Kidney epithelial cell (primary cell): ENCODE data around the gene EVL. TPM values are rescaled to one million over a fixed set of nuclear protein-coding genes. Genes with fewer than 3 reads are reported as not detected.
"Not testable (repeated sequence)": the region's sequence is repeated elsewhere in the genome, so short reads cannot be mapped to it uniquely, and the experiment has no call there.

Experiments
- DNase-seq: peaks from one replicate; pipeline ENCODE4 v3.0.0-alpha.2; 2010; ENCODE audit warnings: low read depth
- H3K27me3 ChIP-seq: 2 replicates; pipeline ENCODE4 v1.6.0; 2011; ENCODE audit warnings: low read length; ENCODE audit not compliant: control insufficient read depth, insufficient read depth
- H3K36me3 ChIP-seq: 2 replicates; pipeline ENCODE4 v1.5.1; 2011; ENCODE audit warnings: low read length; ENCODE audit not compliant: control insufficient read depth, insufficient read depth
- H3K4me3 ChIP-seq: 2 replicates; pipeline ENCODE4 v1.5.1; 2011; ENCODE audit warnings: low read depth, mild to moderate bottlenecking, control low read depth, low read length
- total RNA-seq: library from RNA; depleted of rRNA; stranded (reverse); fragments of >200 nt; gene quantifications from 2 replicates; pipeline ENCODE4 v1.2.3, GENCODE V29; 2015
- TF ChIP-seq, protein P1 (sequence below): IDR thresholded peaks from 2 replicates; pipeline ENCODE4 v1.5.1; 2011; ENCODE audit warnings: mild to moderate bottlenecking, moderate library complexity, low read length, control low read depth, inconsistent platforms; ENCODE audit not compliant: insufficient read depth, poor library complexity, severe bottlenecking

The EVL gene
- total RNA-seq, 1 donor from 2014 or later, result 42.4 TPM

DNA sequence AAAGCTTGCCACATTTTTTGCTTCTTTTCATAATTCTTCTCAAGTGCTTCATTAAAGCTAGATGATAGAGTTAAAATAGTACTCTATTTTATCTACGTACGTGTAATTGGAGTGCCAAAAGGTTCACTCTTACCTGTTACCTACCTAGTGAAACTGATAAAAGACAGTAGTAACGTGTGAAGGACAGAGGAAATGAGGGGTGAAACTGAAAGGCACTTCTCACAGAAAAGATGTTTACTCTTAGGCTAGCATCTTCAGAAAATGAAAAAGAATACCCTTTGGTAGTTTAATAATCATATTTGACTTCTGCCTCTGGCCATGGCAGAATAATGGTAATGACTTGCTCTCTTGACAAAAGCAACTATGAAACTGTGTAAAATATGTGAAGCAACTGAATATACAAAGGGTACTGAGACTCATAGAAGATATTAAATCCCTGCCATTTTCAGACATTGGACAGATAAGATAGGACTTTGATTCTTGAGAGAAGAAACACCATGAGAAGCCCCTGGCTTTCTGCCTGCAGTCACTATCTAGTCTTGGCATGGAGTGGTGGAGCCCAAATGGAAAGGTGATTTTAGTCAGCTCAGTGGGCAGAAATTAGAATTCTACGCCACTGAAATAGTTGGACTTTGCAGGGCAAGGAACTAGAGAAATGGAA lies 6.3 kb upstream of the EVL start:
- no peaks in the 10 kb centered on the region for H3K36me3 ChIP-seq
- H3K4me3 ChIP-seq, result no peak overlapping the region
- TF ChIP-seq, protein P1, sequence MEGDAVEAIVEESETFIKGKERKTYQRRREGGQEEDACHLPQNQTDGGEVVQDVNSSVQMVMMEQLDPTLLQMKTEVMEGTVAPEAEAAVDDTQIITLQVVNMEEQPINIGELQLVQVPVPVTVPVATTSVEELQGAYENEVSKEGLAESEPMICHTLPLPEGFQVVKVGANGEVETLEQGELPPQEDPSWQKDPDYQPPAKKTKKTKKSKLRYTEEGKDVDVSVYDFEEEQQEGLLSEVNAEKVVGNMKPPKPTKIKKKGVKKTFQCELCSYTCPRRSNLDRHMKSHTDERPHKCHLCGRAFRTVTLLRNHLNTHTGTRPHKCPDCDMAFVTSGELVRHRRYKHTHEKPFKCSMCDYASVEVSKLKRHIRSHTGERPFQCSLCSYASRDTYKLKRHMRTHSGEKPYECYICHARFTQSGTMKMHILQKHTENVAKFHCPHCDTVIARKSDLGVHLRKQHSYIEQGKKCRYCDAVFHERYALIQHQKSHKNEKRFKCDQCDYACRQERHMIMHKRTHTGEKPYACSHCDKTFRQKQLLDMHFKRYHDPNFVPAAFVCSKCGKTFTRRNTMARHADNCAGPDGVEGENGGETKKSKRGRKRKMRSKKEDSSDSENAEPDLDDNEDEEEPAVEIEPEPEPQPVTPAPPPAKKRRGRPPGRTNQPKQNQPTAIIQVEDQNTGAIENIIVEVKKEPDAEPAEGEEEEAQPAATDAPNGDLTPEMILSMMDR, result no peak
- no peaks in the 10 kb centered on the region for H3K27me3 ChIP-seq
- no peak for DNase-seq

GRCh38 chr14:100059438-100059781 lies 5.8 kb upstream of the EVL start:
- Histone ChIP-seq H3K36me3 (no peaks in the 10 kb centered on the region), H3K4me3 (no peak overlapping the region), H3K27me3 (no peaks in the 10 kb centered on the region)
- TF ChIP-seq, protein P1, result no peak
- no peak for DNase-seq

GRCh38 chr14:100060760-100061159 lies 4.5 kb upstream of the EVL start:
- Histone ChIP-seq H3K4me3 (no peak overlapping the region), H3K36me3 (no peaks in the 10 kb centered on the region), H3K27me3 (no peaks in the 10 kb centered on the region)
- TF ChIP-seq, protein P1, result no peak
- DNase-seq, result no peak

GRCh38 chr14:100062590-100062989 lies 2.6 kb upstream of the EVL start:
- H3K4me3 ChIP-seq, result no peak overlapping the region
- DNase-seq, result no peak
- no peaks in the 10 kb centered on the region for H3K36me3 ChIP-seq
- TF ChIP-seq, protein P1, result no peak
- no peaks in the 10 kb centered on the region for H3K27me3 ChIP-seq

DNA sequence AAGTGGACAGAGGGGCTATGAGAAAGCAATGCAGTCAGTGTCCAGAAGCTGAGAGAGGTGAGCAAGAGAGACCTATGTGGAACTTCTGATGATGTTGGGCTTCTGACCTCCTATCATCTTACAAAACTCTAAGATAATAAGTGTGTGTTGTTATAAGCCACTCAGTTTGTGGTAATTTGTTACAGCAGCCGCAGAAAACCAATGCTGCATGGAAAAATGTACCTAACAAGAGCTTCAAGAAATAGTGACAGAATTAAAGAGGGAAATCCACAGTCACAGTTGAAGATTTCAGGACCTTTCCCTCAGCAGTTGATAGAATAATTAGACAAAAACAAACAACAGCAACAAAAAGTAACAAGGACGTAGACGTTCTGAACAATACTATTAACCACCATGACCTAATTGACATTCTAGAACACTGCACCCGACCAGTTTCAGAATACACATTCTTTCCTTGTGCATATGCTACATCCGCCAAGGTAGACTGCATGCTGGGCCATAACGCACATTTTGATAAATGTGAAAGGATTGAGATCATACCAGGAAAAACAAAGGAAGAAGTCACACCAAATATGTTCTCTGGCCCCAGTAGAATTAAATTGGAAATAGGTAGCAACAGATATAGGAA lies 1.8 kb upstream of the EVL start:
- H3K36me3 ChIP-seq, result no peaks in the 10 kb centered on the region
- H3K27me3 ChIP-seq, result no peaks in the 10 kb centered on the region
- TF ChIP-seq, protein P1, result no peak
- no peak overlapping the region for H3K4me3 ChIP-seq
- no peak for DNase-seq

GRCh38 chr14:100064335-100065092 lies 708 bp upstream of the EVL start:
- H3K27me3 ChIP-seq, H3K4me3 ChIP-seq, DNase-seq, H3K36me3 ChIP-seq: not testable (repeated sequence)
